ENCODE measurements around the gene STEAP4. TPM values are rescaled to one million over a fixed set of nuclear protein-coding genes. Genes with fewer than 3 reads are reported as not detected.
"Not testable (repeated sequence)": the region's sequence is repeated elsewhere in the genome, so short reads cannot be mapped to it uniquely, and the experiment has no call there.

The STEAP4 gene
- total and polyA plus RNA-seq, 4 donors = 3.7 to 43.8 (median 12.8) TPM

GRCh38 chr7:88259656-88260380 is 46.9 kb downstream of the STEAP4 start (continued):
- TF ChIP-seq CTCF (IDR thresholded peaks at IDR 0.05; ENCODE audit: low read depth, low read length, missing input control) (no peak), ATF3 (IDR thresholded peaks at IDR 0.05) (no peak), FOXA1 (IDR thresholded peaks at IDR 0.05) (no peak), TAF1 (conservative IDR thresholded peaks at IDR 0.05) (no peak), HNF4G (IDR thresholded peaks at IDR 0.05) (no peak)

- not testable (repeated sequence) for H3K4me1 ChIP-seq (ENCODE audit: control insufficient read depth in 4 of 4, insufficient read depth in 4 of 4, low read length in 3 of 4); H3K27ac ChIP-seq (ENCODE audit: low read depth in 1 of 2, low read length in 2 of 2); H3K27me3 ChIP-seq (ENCODE audit: control insufficient read depth in 4 of 4, insufficient read depth in 4 of 4, low read length in 3 of 4); H3K36me3 ChIP-seq (ENCODE audit: control insufficient read depth in 4 of 4, insufficient read depth in 3 of 4, low read depth in 1 of 4, low read length in 3 of 4); H3K9ac ChIP-seq (ENCODE audit: low read depth in 1 of 2, low read length in 2 of 2); H3K4me3 ChIP-seq (ENCODE audit: low read depth in 1 of 3, low read length in 3 of 3); DNase-seq (ENCODE audit: low spot score)
- peaks cover 0 to 15% (median 2%) of the 10 kb centered on the region in 4 donors for H3K9me3 ChIP-seq (ENCODE audit: control insufficient read depth in 4 of 4, low read length in 3 of 4)
- WGBS = 100% methylated on average over 1 of the region's 1 CpG
These were observed 48.4 kb downstream of the STEAP4 start for GRCh38 chr7:88258296-88258695.

- no peak for TF ChIP-seq FOXA2 (IDR thresholded peaks at IDR 0.05)
- no peak for TF ChIP-seq JUND (IDR thresholded peaks at IDR 0.05)
- Histone ChIP-seq H3K36me3 (ENCODE audit: control insufficient read depth in 4 of 4, insufficient read depth in 3 of 4, low read depth in 1 of 4, low read length in 3 of 4) (no peaks in the 10 kb centered on the region), H3K9me3 (ENCODE audit: control insufficient read depth in 4 of 4, low read length in 3 of 4) (peaks cover 0 to 15% (median 2%) of the 10 kb centered on the region in 4 donors), H3K9ac (ENCODE audit: low read depth in 1 of 2, low read length in 2 of 2) (no peak overlapping the region), H3K27me3 (ENCODE audit: control insufficient read depth in 4 of 4, insufficient read depth in 4 of 4, low read length in 3 of 4) (peaks cover 0 to 3% (median 0%) of the 10 kb centered on the region in 4 donors), H3K4me3 (ENCODE audit: low read depth in 1 of 3, low read length in 3 of 3) (no peak overlapping the region), H3K4me1 (ENCODE audit: control insufficient read depth in 4 of 4, insufficient read depth in 4 of 4, low read length in 3 of 4) (no peaks in the 10 kb centered on the region), H3K27ac (ENCODE audit: low read depth in 1 of 2, low read length in 2 of 2) (no peak overlapping the region)
- DNase-seq (ENCODE audit: low spot score) = no peak
These were observed 49.8 kb downstream of the STEAP4 start for GRCh38 chr7:88256906-88257305.

- DNase-seq (ENCODE audit: low spot score) = no peak
- 90% methylated on average over 2 of the region's 2 CpGs for WGBS
- H3K4me3 ChIP-seq (ENCODE audit: low read depth in 1 of 3, low read length in 3 of 3) = no peak overlapping the region
- H3K9me3 ChIP-seq (ENCODE audit: control insufficient read depth in 4 of 4, low read length in 3 of 4) = peaks cover 0 to 15% (median 2%) of the 10 kb centered on the region in 4 donors
- TF ChIP-seq HNF4G (IDR thresholded peaks at IDR 0.05) = no peak
- no peak for TF ChIP-seq SP1 (IDR thresholded peaks at IDR 0.05)
- TF ChIP-seq JUND (IDR thresholded peaks at IDR 0.05) = no peak
- no peak for TF ChIP-seq GABPA (IDR thresholded peaks at IDR 0.05 in 1 of 2, conservative IDR thresholded peaks at IDR 0.05 in 1 of 2)
- no peak for TF ChIP-seq YY1 (IDR thresholded peaks at IDR 0.05)
- no peaks in the 10 kb centered on the region for H3K4me1 ChIP-seq (ENCODE audit: control insufficient read depth in 4 of 4, insufficient read depth in 4 of 4, low read length in 3 of 4)
- no peaks in the 10 kb centered on the region for H3K36me3 ChIP-seq (ENCODE audit: control insufficient read depth in 4 of 4, insufficient read depth in 3 of 4, low read depth in 1 of 4, low read length in 3 of 4)
- peaks cover 0 to 3% (median 0%) of the 10 kb centered on the region in 4 donors for H3K27me3 ChIP-seq (ENCODE audit: control insufficient read depth in 4 of 4, insufficient read depth in 4 of 4, low read length in 3 of 4)
- H3K9ac ChIP-seq (ENCODE audit: low read depth in 1 of 2, low read length in 2 of 2) = no peak overlapping the region
- no peak overlapping the region for H3K27ac ChIP-seq (ENCODE audit: low read depth in 1 of 2, low read length in 2 of 2)
These were observed 51.8 kb downstream of the STEAP4 start for GRCh38 chr7:88254721-88255424.

Measured in liver (tissue), 9 donors.